ENCODE results near the gene SMPDL3A. TPM values are rescaled to one million over a fixed set of nuclear protein-coding genes. Genes with fewer than 3 reads are reported as not detected.

The SMPDL3A gene
- total RNA-seq, 1 donor from 2014 or later, result 19.6 TPM

- Histone ChIP-seq H3K4me1 (no peaks in the 10 kb centered on the region), H3K4me3 (no peak overlapping the region), H3K27ac (no peak overlapping the region), H3K9me3 (no peaks in the 10 kb centered on the region), H3K27me3 (no peaks in the 10 kb centered on the region), H3K36me3 (no peaks in the 10 kb centered on the region)
- no peak for TF ChIP-seq CTCF (IDR thresholded peaks at IDR 0.05)
- intact Hi-C loops (cut with DNase I), result no loop called here
- ATAC-seq, result no peak
- DNase-seq, result no peak
Observed at GRCh38 chr6:122853259-122853995, 64.4 kb downstream of the SMPDL3A start.

Other genes starting within 250 kb of the SMPDL3A start
- 2.1 TPM for gene PKIB, start 178.9 kb upstream of the SMPDL3A start, total RNA-seq
- not detected for gene FABP7, start 9.5 kb upstream of the SMPDL3A start, total RNA-seq
- not detected for gene CLVS2, start 207.0 kb downstream of the SMPDL3A start, total RNA-seq